Panc1 (cell line): ENCODE data around the gene IGF1R.

Experiments
- CTCF ChIP-seq: fragments of 450-650 bp; IDR thresholded peaks from 2 replicates; pipeline ENCODE4 v1.5.1; 2017; ENCODE audit warnings: mild to moderate bottlenecking
- TF ChIP-seq, protein P1 (sequence below), 2 experiments: IDR thresholded peaks; 2 replicates each; pipeline ENCODE4 v1.6.1; 2011 to 2012; ENCODE audit warnings: low read depth in 2 of 2, control low read depth in 1 of 2, low read length in 1 of 2, mild to moderate bottlenecking in 1 of 2, moderate library complexity in 1 of 2; ENCODE audit not compliant: insufficient read depth in 1 of 2

GRCh38 chr15:98952381-98952803 lies 304.1 kb downstream of the IGF1R start:
- no peak for TF ChIP-seq CTCF
- TF ChIP-seq, protein P1, sequence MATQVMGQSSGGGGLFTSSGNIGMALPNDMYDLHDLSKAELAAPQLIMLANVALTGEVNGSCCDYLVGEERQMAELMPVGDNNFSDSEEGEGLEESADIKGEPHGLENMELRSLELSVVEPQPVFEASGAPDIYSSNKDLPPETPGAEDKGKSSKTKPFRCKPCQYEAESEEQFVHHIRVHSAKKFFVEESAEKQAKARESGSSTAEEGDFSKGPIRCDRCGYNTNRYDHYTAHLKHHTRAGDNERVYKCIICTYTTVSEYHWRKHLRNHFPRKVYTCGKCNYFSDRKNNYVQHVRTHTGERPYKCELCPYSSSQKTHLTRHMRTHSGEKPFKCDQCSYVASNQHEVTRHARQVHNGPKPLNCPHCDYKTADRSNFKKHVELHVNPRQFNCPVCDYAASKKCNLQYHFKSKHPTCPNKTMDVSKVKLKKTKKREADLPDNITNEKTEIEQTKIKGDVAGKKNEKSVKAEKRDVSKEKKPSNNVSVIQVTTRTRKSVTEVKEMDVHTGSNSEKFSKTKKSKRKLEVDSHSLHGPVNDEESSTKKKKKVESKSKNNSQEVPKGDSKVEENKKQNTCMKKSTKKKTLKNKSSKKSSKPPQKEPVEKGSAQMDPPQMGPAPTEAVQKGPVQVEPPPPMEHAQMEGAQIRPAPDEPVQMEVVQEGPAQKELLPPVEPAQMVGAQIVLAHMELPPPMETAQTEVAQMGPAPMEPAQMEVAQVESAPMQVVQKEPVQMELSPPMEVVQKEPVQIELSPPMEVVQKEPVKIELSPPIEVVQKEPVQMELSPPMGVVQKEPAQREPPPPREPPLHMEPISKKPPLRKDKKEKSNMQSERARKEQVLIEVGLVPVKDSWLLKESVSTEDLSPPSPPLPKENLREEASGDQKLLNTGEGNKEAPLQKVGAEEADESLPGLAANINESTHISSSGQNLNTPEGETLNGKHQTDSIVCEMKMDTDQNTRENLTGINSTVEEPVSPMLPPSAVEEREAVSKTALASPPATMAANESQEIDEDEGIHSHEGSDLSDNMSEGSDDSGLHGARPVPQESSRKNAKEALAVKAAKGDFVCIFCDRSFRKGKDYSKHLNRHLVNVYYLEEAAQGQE (IDR thresholded peaks at IDR 0.05; ENCODE audit: insufficient read depth in 1 of 2, low read depth in 2 of 2, low read length in 1 of 2), result no peak
